Right lung (tissue), 5 donors: ENCODE data around the gene MBNL1. TPM values are rescaled to one million over a fixed set of nuclear protein-coding genes. Genes with fewer than 3 reads are reported as not detected.

Experiments used
- DNase-seq, 2 donors: peaks; one replicate each; pipeline ENCODE4 v3.0.0-alpha.2; 2013
- polyA plus RNA-seq, 5 donors: library from polyadenylated mRNA; unstranded; fragments of 120-200 nt; gene quantifications; one replicate each; pipeline versions ENCODE4 v1.2.1 to v1.2.3, GENCODE V29; 2013; ENCODE audit warnings: inconsistent platforms in 1 of 5, low replicate concordance in 1 of 5; ENCODE audit not compliant: insufficient read length in 5 of 5, insufficient read depth in 1 of 5

Gene MBNL1
- polyA plus RNA-seq, 5 donors: 66.3 to 116 (median 111) TPM

GRCh38 chr3:152245498-152246170 lies 23.1 kb upstream of the MBNL1 start:
- DNase-seq: no peak

GRCh38 chr3:152251916-152252315 lies 16.8 kb upstream of the MBNL1 start:
- no peak for DNase-seq

GRCh38 chr3:152252755-152253154 lies 16.0 kb upstream of the MBNL1 start:
- no peak for DNase-seq

- DNase-seq: no peak
Measured at GRCh38 chr3:152253514-152253913, 15.2 kb upstream of the MBNL1 start.

- no peak for DNase-seq
Measured at GRCh38 chr3:152254041-152254440, 14.7 kb upstream of the MBNL1 start.

GRCh38 chr3:152255290-152255689 lies 13.4 kb upstream of the MBNL1 start:
- DNase-seq: no peak

- no peak for DNase-seq
Measured at GRCh38 chr3:152256851-152257562, 11.7 kb upstream of the MBNL1 start.

GRCh38 chr3:152257563-152258035 lies 11.1 kb upstream of the MBNL1 start:
- DNase-seq: no peak

- no peak for DNase-seq
Measured at GRCh38 chr3:152258448-152259393, 10.0 kb upstream of the MBNL1 start.

- no peak for DNase-seq
Measured at GRCh38 chr3:152259468-152259867, 9.3 kb upstream of the MBNL1 start.

GRCh38 chr3:152260026-152260425 lies 8.7 kb upstream of the MBNL1 start:
- DNase-seq: no peak

GRCh38 chr3:152260529-152260928 lies 8.2 kb upstream of the MBNL1 start:
- DNase-seq: no peak

GRCh38 chr3:152261329-152261728 lies 7.4 kb upstream of the MBNL1 start:
- no peak for DNase-seq

GRCh38 chr3:152263711-152264110 lies 5.0 kb upstream of the MBNL1 start:
- no peak for DNase-seq

- no peak for DNase-seq
Measured at GRCh38 chr3:152264378-152264777, 4.4 kb upstream of the MBNL1 start.

GRCh38 chr3:152266221-152266995 lies 2.3 kb upstream of the MBNL1 start:
- DNase-seq: no peak

- DNase-seq: no peak
Measured at GRCh38 chr3:152267831-152268554, 736 bp upstream of the MBNL1 start.

- DNase-seq: peak; percentile 79 to 80
Measured at GRCh38 chr3:152269056-152269830, 514 bp downstream of the MBNL1 start.

GRCh38 chr3:152269831-152270734 lies 1.4 kb downstream of the MBNL1 start:
- DNase-seq: no peak
